GM13976 (cell line): Measurements from ENCODE around the gene ELP4.
"Not testable (repeated sequence)": the region's sequence is repeated elsewhere in the genome, so short reads cannot be mapped to it uniquely, and the experiment has no call there.

ENCODE experiments used
- DNase-seq: peaks from one replicate; pipeline ENCODE4 v3.0.0; 2012; ENCODE audit warnings: low spot score
- CTCF ChIP-seq: IDR thresholded peaks from 2 replicates; pipeline ENCODE4 v1.5.1; 2012; ENCODE audit warnings: borderline replicate concordance, mild to moderate bottlenecking; ENCODE audit not compliant: insufficient read depth; ENCODE audit errors: extremely low read depth, missing control alignments, control extremely low read depth
- in situ Hi-C: fragments of 300-500 bp; cut with MboI; formaldehyde crosslinking; loops from one replicate; pipeline ENCODE4 v1.12.0; 2022; ENCODE audit warnings: low sequenced_read_pairs, mixed read lengths, inconsistent platforms; ENCODE audit not compliant: unreplicated experiment

Gene ELP4

GRCh38 chr11:31664954-31665353 is 155.4 kb downstream of the ELP4 start:
- in situ Hi-C loops, result no loop called here
- no peak for TF ChIP-seq CTCF
- no peak for DNase-seq

- in situ Hi-C loops, result no loop called here
Measured at GRCh38 chr11:31671681-31672080, 162.1 kb downstream of the ELP4 start.

GRCh38 chr11:31673108-31673507 is 163.5 kb downstream of the ELP4 start:
- in situ Hi-C loops, DNase-seq: not testable (repeated sequence)

More at GRCh38 chr11:31671681-31672080, 162.1 kb downstream of the ELP4 start:
- TF ChIP-seq CTCF, result no peak
- DNase-seq, result no peak

GRCh38 chr11:31676280-31676982 is 166.9 kb downstream of the ELP4 start:
- in situ Hi-C loops, result no loop called here
- TF ChIP-seq CTCF, result no peak
- no peak for DNase-seq

- no peak for DNase-seq
- in situ Hi-C loops, result no loop called here
- TF ChIP-seq CTCF, result no peak
Measured at GRCh38 chr11:31680770-31681169, 171.2 kb downstream of the ELP4 start.

GRCh38 chr11:31687256-31687655 is 177.7 kb downstream of the ELP4 start:
- TF ChIP-seq CTCF, result no peak
- no peak for DNase-seq
- in situ Hi-C loops, result no loop called here

- no peak for TF ChIP-seq CTCF
- in situ Hi-C loops, result no loop called here
- no peak for DNase-seq
Measured at GRCh38 chr11:31687861-31688260, 178.3 kb downstream of the ELP4 start.
